ENCODE data around the gene NCKAP5L.

- TF ChIP-seq, protein P1, sequence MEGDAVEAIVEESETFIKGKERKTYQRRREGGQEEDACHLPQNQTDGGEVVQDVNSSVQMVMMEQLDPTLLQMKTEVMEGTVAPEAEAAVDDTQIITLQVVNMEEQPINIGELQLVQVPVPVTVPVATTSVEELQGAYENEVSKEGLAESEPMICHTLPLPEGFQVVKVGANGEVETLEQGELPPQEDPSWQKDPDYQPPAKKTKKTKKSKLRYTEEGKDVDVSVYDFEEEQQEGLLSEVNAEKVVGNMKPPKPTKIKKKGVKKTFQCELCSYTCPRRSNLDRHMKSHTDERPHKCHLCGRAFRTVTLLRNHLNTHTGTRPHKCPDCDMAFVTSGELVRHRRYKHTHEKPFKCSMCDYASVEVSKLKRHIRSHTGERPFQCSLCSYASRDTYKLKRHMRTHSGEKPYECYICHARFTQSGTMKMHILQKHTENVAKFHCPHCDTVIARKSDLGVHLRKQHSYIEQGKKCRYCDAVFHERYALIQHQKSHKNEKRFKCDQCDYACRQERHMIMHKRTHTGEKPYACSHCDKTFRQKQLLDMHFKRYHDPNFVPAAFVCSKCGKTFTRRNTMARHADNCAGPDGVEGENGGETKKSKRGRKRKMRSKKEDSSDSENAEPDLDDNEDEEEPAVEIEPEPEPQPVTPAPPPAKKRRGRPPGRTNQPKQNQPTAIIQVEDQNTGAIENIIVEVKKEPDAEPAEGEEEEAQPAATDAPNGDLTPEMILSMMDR (IDR thresholded peaks at IDR 0.05), result no peak
- TF ChIP-seq EP300 (IDR thresholded peaks at IDR 0.05), result no peak
These were observed 3.8 kb downstream of the NCKAP5L start for GRCh38 chr12:49824416-49824815.

Measured in esophagus muscularis mucosa (tissue), 3 donors.